DMS114 treated with DMSO at 0.1 percent for 48 hours (cell line): ENCODE results near the gene CCDC9.
A peak's percentile ranks its signal among the peaks of the same experiment; 100 is the strongest.
"Not testable (repeated sequence)": the region's sequence is repeated elsewhere in the genome, so short reads cannot be mapped to it uniquely, and the experiment has no call there.

Experiments
- DNase-seq: peaks from one replicate; lab custom pipeline; 2025; ENCODE audit not compliant: unreplicated experiment; lab: John Stamatoyannopoulos, UW

CCDC9 gene

DNA sequence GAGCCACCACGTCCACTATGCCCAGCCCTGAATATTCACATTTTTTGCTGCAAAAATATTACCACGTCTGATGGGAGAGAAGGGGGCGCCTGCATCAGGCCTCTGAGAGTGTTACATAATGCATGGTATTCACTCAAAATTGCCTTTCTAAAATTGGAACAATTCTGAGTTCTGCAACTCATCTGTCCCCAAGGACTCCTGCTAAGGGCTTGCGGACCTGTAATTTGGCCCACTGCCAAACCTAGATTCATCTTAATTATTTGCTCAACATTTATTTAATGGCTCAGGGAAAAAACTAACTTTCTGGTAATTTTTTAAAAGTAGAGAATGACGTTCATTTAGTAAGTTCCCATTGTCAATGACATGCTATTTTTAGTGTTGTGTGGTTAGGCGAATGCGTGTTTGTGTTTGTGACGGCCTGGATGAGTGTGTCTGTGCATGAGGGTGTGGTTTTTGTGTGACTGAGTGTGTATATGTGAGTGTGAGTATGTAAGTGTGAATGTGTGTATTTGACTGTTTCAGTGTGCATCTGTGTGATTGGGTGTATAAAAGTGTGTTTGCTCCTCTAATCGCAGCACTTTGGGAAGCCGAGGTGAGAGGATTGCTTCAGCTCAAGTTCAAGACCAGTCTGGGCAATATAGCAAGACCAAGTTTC is 27.2 kb downstream of the CCDC9 start:
- DNase-seq: no peak

DNA sequence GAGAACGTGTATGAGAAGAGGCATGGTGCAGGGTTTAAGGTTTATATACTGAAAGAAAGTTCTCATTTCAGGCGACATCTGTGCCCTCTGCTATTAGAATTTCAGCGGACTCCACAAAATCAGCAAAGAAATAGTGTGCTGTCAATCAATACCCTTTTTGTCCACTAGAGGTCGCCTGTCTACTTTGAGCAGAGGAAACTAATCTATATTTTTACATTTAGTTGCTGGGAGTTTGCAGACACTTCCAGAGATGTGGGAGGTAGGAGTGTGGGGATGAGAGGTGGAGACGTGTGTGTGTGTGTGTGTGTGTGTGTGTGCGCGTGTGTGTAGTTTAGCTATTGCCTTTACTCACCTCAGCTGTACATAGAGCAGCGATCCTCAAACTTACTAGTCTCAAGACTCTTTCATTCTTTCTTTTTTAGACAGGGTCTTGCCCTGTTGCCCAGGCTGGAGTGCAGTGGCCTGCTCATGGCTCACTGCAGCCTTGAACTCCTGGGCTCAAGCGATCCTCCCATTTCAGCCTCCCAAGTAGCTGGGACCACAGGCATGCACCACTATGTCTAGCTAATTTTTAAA is 28.1 kb downstream of the CCDC9 start:
- DNase-seq: peak; percentile 43

DNA sequence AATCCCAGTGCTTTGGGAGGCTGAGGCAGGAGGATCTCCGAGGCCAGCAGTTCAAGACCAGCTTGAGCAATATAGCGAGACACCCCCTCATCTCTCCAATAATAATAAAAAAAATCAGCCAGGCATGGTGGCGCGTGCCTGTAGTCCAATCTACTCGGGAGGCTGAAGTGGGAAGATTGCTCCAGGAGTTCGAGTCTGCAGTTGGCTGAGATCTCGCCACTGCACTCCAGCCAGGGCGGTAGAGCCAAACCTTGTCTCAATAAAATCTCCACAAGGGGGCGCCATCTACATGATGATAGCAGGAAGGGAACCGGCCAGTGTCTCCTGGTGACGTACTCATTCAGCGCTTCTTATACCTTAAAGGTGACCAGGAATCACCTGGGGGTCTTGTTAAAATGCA is 39.7 kb downstream of the CCDC9 start:
- peak; percentile 30 for DNase-seq

DNA sequence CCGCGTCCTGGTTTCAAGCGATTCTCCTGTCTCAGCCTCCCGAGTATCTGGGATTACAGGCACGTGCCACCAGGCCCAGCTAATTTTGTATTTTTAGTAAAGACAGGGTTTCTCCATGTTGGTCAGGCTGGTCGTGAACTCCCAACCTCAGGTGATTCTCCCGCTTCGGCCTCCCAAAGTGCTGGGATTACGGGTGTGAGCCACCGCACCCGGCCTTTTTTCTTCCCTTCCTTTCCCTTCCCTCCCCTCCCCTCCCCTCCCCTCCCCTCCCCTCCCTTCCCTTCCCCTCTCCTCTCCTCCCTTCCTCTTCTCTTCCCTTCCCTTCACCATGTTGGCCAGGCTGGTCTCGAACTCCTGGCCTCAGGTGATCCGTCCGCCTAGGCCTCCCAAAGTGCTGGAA is 44.5 kb downstream of the CCDC9 start:
- not testable (repeated sequence) for DNase-seq

DNA sequence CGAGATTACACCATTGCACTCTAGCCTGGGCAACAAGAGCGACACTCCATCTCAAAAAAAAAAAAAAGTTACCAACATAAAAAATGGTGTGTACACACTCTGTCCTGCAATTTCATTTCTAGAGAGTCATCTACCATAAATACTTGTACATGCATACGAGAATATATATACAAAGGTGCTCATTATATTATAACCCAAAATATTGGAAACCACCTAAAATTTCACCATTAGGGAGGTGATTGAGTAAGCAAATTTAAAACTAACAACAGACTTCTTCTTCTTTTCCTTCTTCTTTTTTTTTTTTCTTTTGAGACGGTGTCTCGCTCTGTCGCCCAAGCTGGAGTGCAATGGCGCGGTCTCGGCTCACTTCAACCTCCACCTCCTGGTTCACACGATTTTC is 45.9 kb downstream of the CCDC9 start:
- no peak for DNase-seq

DNA sequence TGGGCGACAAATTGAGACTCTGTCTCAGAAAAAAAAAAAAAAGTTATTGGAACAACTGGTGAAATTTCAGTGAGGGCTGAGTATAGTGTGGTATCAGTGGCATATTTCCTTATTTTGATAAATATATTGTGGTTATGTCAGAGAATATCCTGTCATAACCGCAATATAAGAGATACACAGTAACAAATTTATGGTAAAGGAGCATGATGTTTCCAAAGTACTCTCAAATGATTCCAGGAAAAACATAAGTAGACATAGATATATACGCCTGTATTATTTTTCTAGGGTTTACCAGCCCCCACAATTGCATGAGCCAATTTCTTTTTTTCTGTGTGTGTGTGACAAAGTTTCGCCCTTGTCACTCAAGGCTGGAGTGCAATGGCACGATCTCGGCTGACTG is 47.6 kb downstream of the CCDC9 start:
- no peak for DNase-seq

DNA sequence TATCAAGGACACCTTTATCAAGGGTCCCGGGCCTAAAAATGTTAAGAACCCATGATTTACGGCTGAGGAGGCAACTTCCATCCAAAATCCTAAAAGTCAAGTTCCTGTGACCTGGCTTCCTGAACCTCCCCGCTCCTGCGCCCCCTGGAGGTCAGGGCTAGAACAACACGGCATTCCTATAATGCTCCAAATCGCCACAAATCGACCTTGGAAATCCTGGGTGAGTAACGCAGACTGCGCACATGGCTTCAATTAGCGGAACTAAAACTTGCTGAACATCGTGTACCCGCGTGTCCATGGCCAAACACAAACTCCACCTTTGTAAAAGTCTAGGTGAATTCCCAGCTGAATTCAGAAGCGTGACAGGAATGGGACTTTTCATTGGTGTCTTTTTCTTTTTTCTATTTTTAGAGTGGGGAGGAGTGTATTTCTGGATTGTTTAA is 49.0 kb downstream of the CCDC9 start:
- peak; percentile 56 for DNase-seq

DNA sequence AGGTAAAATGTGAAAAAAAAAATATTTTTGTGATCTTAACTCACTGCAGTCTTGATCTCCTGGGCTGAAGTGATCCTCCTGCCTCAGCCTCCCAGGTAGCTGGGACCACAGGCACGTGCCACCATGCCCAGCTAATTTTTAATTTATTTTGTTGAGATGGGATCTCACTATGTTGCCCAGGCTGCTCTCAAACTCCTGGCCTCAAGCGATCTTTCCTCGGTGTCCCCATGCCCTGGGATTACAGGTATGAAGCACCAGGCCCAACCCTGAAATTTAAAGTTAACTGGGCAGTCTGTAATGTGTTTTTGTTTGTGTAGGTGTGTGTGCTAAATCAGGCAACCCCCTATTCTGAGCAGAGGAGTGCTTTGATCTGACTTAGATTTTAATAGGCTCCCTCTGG is 50.0 kb downstream of the CCDC9 start:
- no peak for DNase-seq

DNA sequence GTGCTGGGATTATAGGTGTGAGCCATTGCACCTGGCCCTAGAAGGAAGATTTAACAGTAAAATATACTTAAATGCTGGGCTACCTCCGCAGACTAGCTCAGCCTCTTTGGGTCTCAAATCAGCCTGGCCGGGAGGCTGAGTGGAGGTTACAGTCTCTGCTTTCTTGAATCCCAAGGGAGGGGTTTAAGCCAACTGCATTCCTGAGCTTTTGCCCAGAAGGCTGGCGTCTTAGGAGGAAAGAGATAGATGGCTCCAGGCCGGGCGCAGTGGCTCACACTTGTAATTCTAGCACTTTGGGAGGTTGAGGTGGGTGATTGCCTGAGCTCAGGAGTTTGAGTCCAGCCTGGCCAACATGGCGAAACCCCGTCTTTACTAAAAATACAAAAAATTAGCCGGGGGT is 52.7 kb downstream of the CCDC9 start:
- DNase-seq: no peak

DNA sequence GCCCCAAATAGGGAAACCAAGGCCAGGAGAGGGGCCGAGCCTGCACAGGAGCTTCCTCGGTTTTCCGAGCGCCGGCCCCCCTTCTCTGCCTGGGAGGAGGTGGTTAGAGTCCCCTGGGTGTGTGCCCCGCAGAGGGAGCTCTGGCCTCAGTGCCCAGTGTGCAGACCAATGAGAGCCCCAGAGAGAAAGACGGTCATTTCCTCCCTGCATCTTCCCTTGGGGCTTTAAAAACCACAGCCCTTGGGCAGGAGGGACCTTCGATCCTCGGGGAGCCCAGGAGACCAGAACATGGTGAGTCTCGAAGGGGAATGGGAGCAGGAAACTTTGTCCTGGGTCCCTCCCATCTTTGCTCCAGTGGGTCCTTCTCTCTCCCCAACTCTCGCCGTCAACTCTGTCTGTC is 53.3 kb downstream of the CCDC9 start, which contains the start of gene C5AR1:
Gene C5AR1, plus strand, starts transcription at position 254 of the 400 bp plus-strand sequence. Its CDS starts 35 bp downstream, at position 289.
- no peak for DNase-seq

DNA sequence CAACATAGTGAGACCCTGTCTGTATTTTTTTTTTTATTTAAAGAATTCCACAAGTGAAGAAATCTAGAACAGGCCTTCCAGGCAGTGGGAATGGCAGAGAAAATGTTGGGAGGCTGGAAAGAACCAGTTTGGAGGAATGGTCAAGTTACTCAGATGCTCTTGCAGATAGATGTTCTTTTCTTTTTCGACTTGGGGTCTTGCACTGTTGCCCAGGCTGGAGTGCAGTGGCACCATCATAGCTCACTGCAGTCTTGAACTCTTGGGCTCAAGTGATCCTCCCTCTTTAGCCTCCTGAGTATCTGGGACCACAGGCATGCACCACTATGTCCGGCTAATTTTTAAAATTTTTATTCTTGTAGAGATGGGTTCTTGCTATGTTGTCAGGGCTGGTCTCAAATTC is 54.0 kb downstream of the CCDC9 start:
- DNase-seq: no peak

DNA sequence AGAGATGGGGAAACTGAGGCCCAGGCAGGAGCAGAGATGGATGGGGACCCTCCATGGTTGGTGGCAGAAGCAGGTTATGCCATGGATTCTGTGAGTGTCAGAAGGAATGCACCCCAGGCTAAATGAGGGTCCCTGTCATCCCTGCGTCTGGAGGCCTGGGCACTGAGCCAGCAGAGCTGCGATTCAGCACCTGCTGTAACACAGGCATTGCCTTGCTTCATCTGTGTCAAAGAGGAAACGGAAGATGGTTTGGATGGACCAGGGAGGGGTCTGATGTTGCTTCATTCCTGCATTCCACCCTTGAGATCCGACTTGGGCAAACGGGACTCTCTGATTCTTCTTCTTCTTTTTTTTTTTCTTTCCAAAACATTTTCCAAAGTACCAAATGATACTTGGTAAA is 54.5 kb downstream of the CCDC9 start:
- DNase-seq: no peak

DNA sequence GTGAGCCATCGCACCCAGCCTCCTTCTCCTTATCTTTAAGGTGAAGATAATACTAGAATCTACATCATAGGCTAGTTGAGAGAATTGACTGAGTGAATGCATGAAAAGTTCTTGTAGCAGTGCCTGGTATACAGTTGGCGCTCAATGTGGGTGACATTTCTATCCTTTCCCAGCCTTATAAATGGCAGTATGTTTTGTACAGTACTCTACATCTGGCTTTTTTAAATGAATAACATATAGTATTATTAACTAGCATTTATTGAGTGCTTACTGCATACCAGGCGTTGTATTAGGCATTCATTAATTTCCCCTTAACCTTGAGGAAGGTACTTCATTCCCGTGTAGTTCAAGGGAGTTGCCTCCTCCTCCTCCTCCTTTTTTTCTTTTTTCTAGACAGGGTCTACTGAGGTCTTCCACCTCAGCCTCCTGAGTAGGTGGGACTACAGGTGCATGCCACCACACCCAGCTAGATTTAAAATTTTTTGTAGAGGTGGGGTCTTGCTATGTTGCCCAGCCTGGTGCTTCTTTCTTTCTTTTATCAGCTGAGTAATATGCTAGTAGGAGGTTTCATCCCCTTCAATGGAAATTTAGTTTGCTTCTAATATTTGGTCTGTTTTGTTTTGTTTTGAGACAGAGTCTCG is 56.2 kb downstream of the CCDC9 start:
- DNase-seq: no peak

DNA sequence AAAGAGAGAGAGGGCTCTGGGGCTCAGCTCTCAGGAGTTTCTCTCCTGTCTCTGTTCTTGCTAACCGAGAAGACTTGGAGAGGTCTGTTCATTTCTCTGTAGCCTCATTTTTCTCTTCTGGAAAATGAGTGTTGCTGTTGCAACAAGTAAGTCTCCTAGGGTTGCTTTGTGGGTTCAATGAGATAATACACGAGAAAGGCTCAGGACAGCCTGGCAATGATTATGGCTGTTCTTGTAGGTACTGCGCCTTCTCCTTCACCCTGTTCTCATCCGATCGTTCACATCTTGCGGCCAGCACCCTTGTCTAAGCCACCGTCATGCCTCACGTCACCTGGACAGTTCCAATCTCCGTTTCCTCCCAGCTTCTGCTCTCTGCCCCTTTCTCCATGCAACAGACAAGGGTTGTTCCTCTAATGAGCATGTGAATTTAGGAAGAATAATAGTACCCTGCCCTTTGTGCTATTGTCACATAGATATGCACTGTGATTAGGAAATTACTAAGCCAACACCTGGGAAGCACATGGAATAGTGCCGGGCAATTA is 57.5 kb downstream of the CCDC9 start:
- DNase-seq: no peak

DNA sequence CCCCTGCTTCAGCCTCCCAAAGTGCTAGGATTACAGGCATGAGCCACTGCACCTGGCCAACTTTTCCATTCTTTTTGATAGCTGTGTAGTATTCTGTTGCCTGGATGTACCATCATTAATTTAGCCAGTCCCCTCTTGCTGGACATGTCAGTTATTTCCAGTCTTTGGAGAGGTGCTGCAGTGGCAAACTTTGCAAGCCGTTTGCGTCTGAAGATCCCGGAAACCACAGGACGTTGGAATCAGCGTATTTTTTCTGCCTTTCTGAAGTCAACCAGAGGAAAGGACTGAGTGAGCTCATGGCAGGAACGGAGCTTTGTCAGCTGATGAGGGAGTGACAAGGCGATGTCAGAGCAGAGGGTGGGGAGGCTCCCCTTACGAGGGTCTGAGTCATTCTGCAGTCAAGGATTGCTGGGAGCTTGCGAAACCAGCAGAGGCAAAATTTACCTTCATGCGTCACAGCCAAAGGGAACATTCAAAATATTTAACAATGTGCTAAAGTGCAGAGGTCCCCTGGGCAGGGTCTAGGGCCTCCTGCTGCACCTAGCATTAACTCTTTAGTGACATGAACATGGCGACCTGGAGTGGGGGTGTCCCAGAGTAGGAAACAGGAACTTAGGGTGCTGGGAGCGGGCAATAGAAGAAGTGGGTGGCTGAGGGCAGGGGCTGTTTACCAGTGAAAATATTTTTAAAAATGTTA is 58.9 kb downstream of the CCDC9 start:
- DNase-seq: no peak

DNA sequence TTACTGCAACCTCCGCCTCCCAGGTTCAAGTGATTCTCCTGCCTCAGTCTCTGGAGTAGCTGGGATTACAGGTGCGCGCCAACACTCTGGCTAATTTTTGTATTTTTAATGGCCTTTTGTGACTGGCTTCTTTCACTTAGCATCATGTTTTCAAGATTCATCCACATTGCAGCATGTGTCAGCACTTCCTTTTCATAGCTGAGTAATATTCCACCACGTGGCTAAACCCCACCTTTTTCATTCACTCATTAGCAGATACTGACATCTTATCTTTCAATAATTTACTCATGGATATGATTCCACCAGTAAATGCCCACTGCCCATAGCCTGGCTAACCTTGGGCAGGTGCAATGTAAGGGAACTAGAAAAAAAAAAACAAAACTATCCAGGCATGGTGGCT is 60.2 kb downstream of the CCDC9 start:
- no peak for DNase-seq

DNA sequence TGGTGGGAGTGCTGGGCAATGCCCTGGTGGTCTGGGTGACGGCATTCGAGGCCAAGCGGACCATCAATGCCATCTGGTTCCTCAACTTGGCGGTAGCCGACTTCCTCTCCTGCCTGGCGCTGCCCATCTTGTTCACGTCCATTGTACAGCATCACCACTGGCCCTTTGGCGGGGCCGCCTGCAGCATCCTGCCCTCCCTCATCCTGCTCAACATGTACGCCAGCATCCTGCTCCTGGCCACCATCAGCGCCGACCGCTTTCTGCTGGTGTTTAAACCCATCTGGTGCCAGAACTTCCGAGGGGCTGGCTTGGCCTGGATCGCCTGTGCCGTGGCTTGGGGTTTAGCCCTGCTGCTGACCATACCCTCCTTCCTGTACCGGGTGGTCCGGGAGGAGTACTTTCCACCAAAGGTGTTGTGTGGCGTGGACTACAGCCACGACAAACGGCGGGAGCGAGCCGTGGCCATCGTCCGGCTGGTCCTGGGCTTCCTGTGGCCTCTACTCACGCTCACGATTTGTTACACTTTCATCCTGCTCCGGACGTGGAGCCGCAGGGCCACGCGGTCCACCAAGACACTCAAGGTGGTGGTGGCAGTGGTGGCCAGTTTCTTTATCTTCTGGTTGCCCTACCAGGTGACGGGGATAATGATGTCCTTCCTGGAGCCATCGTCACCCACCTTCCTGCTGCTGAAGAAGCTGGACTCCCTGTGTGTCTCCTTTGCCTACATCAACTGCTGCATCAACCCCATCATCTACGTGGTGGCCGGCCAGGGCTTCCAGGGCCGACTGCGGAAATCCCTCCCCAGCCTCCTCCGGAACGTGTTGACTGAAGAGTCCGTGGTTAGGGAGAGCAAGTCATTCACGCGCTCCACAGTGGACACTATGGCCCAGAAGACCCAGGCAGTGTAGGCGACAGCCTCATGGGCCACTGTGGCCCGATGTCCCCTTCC is 63.9 kb downstream of the CCDC9 start:
- DNase-seq: no peak
